Progenitor cell of endocrine pancreas (in vitro differentiated cells): ENCODE measurements around the gene SLC7A1. TPM values are rescaled to one million over a fixed set of nuclear protein-coding genes. Genes with fewer than 3 reads are reported as not detected.

Experiments
- DNase-seq: peaks from one replicate; pipeline ENCODE4 v3.0.0; 2021; ENCODE audit warnings: low spot score; ENCODE audit not compliant: unreplicated experiment
- H3K27ac Mint-ChIP-seq: 2 replicates; pipeline ENCODE4 v1.8.0; 2021; ENCODE audit warnings: mild to moderate bottlenecking, moderate library complexity, mixed read lengths
- H3K27me3 Mint-ChIP-seq: 2 replicates; pipeline ENCODE4 v1.8.0; 2021; ENCODE audit warnings: mixed read lengths
- H3K36me3 Mint-ChIP-seq: 2 replicates; pipeline ENCODE4 v1.8.0; 2022; ENCODE audit warnings: mixed read lengths; ENCODE audit not compliant: insufficient read depth
- H3K4me1 Mint-ChIP-seq: 2 replicates; pipeline ENCODE4 v1.8.0; 2021; ENCODE audit warnings: low read depth, mixed read lengths
- H3K4me3 Mint-ChIP-seq: 2 replicates; pipeline ENCODE4 v1.8.0; 2021; ENCODE audit warnings: low read depth, mild to moderate bottlenecking, moderate library complexity, mixed read lengths
- H3K9me3 Mint-ChIP-seq: 2 replicates; pipeline ENCODE4 v1.8.0; 2021; ENCODE audit warnings: low read depth, mixed read lengths
- CTCF ChIP-seq: fragments of 200-600 bp; sonication (generic); IDR thresholded peaks from one replicate; pipeline ENCODE4 v1.5.0; 2021; ENCODE audit warnings: antibody characterized with exemption, mild to moderate bottlenecking; ENCODE audit not compliant: unreplicated experiment
- total RNA-seq: library from RNA; stranded (reverse); gene quantifications from 2 replicates; pipeline ENCODE4 v1.2.1, GENCODE V29; 2021

SLC7A1 gene
- total RNA-seq, 1 donor from 2014 or later = 31.3 TPM

- Mint-ChIP-seq H3K36me3 (no peaks in the 10 kb centered on the region), H3K4me3 (no peak overlapping the region), H3K4me1 (peaks cover 5% of the 10 kb centered on the region), H3K27me3 (peaks cover 6% of the 10 kb centered on the region), H3K27ac (no peak overlapping the region), H3K9me3 (no peaks in the 10 kb centered on the region)
- TF ChIP-seq CTCF = no peak
- no peak for DNase-seq
These were observed 113.0 kb downstream of the SLC7A1 start for GRCh38 chr13:29482504-29482903.

- Mint-ChIP-seq H3K4me3 (no peak overlapping the region), H3K27ac (no peak overlapping the region), H3K4me1 (peaks cover 5% of the 10 kb centered on the region), H3K27me3 (peaks cover 9% of the 10 kb centered on the region), H3K36me3 (no peaks in the 10 kb centered on the region), H3K9me3 (no peaks in the 10 kb centered on the region)
- DNase-seq = no peak
- TF ChIP-seq CTCF = no peak
These were observed 113.9 kb downstream of the SLC7A1 start for GRCh38 chr13:29481603-29482002.

GRCh38 chr13:29480893-29481525 lies 114.5 kb downstream of the SLC7A1 start:
- no peak for DNase-seq
- no peaks in the 10 kb centered on the region for H3K9me3 Mint-ChIP-seq
- H3K27me3 Mint-ChIP-seq = peaks cover 9% of the 10 kb centered on the region
- peaks cover 5% of the 10 kb centered on the region for H3K4me1 Mint-ChIP-seq
- no peaks in the 10 kb centered on the region for H3K36me3 Mint-ChIP-seq
- H3K27ac Mint-ChIP-seq = no peak overlapping the region
- TF ChIP-seq CTCF = no peak
- no peak overlapping the region for H3K4me3 Mint-ChIP-seq

GRCh38 chr13:29479716-29480492 lies 115.6 kb downstream of the SLC7A1 start:
- no peak for TF ChIP-seq CTCF
- peaks cover 5% of the 10 kb centered on the region for H3K4me1 Mint-ChIP-seq
- peaks cover 9% of the 10 kb centered on the region for H3K27me3 Mint-ChIP-seq
- no peaks in the 10 kb centered on the region for H3K9me3 Mint-ChIP-seq
- no peak for DNase-seq
- H3K27ac Mint-ChIP-seq = no peak overlapping the region
- H3K4me3 Mint-ChIP-seq = no peak overlapping the region
- H3K36me3 Mint-ChIP-seq = no peaks in the 10 kb centered on the region

- no peak for DNase-seq
- no peak for TF ChIP-seq CTCF
- H3K4me1 Mint-ChIP-seq = no peaks in the 10 kb centered on the region
- H3K27ac Mint-ChIP-seq = no peak overlapping the region
- peaks cover 9% of the 10 kb centered on the region for H3K27me3 Mint-ChIP-seq
- no peaks in the 10 kb centered on the region for H3K36me3 Mint-ChIP-seq
- H3K4me3 Mint-ChIP-seq = no peak overlapping the region
- no peaks in the 10 kb centered on the region for H3K9me3 Mint-ChIP-seq
These were observed 119.4 kb downstream of the SLC7A1 start for GRCh38 chr13:29476046-29476445.
